Tibial nerve (tissue), 4 donors: ENCODE data around the gene CDH13.

Source experiments
- CTCF ChIP-seq, 5 experiments: fragments of 200-600 bp in 3 of 5; fragments of 450-650 bp in 2 of 5; sonication (generic) in 3 of 5; IDR thresholded peaks; one replicate each; pipeline ENCODE4 v1.5.1; 2016 to 2019; ENCODE audit warnings: antibody characterized with exemption in 5 of 5, mild to moderate bottlenecking in 3 of 5, moderate library complexity in 2 of 5
- EP300 ChIP-seq, 2 donors: sonication (generic); formaldehyde crosslinking; IDR thresholded peaks; one replicate each; pipeline ENCODE4 v1.6.1; 2017; ENCODE audit warnings: antibody characterized with exemption in 2 of 2, mild to moderate bottlenecking in 1 of 2
- POLR2A ChIP-seq, 2 donors: fragments of 450-650 bp; IDR thresholded peaks; one replicate each; pipeline ENCODE4 v1.6.1; 2017; ENCODE audit warnings: antibody characterized with exemption in 2 of 2, mild to moderate bottlenecking in 2 of 2, moderate library complexity in 2 of 2

- TF ChIP-seq CTCF (IDR thresholded peaks at IDR 0.05), result no peak
- no peak for TF ChIP-seq POLR2A (IDR thresholded peaks at IDR 0.05)
- no peak for TF ChIP-seq EP300 (IDR thresholded peaks at IDR 0.05)
These were observed 23.0 kb downstream of the CDH13 start for GRCh38 chr16:82649766-82650165.
